ENCODE results near the gene HELZ.
"Not testable (repeated sequence)": the region's sequence is repeated elsewhere in the genome, so short reads cannot be mapped to it uniquely, and the experiment has no call there.

HELZ gene

GRCh38 chr17:67051155-67051538 is 193.8 kb downstream of the HELZ start:
- DNase-seq (ENCODE audit: low read depth): no peak

DNA sequence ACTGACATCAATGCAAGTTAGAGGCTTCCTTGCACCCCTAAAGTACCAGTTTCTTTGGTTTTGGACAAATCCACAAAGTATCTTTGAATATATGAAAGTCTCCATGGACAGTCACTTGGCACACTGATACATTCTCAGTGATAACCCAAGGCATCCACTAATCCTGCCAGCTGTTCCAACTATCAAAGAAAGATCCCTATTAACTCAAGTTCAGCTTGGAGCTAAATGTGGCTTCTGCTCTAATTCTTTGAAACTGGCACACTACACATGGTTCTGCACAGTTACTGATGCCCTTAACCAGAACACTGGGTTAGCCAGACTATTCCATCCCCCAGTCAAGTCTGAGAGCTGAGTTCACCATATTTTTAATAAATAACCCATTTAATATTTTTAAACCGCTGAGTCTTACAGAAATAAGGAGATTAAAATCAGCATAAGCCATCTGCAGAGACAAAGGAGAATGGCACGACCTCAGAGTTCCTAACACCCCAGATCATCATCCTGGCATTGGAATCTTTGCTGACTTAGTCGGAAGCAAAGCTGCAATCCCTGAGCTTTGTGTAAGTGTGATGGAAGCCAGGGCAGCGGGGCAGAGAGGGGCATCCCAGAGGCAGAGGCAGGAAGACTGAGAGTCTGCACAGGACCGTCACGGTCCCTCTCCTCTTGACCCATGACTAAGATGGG is 194.4 kb downstream of the HELZ start:
- DNase-seq (ENCODE audit: low read depth): no peak

- no peak for DNase-seq (ENCODE audit: low read depth)
These were observed 194.9 kb downstream of the HELZ start for GRCh38 chr17:67050066-67050465.

- no peak for DNase-seq (ENCODE audit: low read depth)
These were observed 195.8 kb downstream of the HELZ start for GRCh38 chr17:67049025-67049739.

DNA sequence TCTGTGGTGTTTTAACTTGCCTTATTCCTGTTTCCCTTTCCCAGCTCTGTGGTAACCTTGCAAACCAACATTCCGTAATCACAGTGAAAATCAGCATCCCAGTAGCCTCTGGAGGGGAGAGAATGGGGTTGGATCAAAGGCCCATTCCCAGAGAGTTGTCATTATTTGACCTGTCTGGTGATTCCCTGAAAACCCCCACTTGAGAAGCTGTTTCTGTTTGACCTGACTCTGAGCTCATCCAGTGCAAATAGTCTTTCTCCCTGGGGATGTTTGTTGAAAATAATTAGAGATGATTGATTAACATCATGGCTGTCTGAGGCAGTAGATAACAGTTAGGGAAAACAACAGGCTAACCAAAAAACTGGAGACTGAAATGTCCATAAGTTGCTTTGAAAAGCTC is 197.6 kb downstream of the HELZ start:
- no peak for DNase-seq (ENCODE audit: low read depth)

DNA sequence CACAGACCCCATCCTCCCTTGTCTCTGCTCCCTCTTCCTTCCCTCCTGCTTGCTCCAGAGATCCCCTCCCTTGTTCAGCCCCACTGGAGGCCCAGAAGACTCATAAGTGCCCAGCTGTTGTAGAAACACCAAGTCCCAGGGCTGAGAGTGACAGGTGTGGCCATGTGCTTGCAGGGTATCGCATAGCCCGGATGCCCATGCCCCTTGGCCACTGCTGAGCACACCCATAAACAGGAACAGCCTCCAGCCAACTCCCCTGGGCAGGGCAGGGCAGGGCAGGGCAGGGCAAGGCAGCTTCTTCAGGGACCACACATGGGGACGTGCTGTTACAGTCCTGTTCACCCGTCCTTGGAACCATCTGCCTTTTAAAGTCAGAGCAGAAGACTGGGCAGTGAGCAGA is 198.6 kb downstream of the HELZ start:
- no peak for DNase-seq (ENCODE audit: low read depth)

DNA sequence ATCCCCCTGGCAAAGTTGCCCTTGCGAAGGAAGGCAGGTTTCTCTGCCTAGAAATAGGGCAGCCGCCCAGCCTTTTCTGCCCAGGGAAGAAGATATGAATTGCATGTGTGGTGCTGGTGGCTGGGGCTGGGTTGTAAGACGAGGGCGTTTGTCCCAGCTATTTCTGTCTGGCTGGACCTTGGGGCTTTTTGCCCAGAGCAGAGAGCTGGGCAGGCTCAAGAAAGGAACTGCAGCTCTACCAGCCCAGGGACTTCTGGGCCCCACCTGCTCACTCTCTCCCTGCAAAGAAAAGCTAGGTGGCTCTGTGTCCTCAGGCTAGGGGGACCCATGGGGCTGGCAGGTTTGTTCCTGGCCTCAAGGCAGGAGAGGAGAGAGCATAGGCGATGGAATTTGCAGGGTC is 200.1 kb downstream of the HELZ start:
- no peak for DNase-seq (ENCODE audit: low read depth)

DNA sequence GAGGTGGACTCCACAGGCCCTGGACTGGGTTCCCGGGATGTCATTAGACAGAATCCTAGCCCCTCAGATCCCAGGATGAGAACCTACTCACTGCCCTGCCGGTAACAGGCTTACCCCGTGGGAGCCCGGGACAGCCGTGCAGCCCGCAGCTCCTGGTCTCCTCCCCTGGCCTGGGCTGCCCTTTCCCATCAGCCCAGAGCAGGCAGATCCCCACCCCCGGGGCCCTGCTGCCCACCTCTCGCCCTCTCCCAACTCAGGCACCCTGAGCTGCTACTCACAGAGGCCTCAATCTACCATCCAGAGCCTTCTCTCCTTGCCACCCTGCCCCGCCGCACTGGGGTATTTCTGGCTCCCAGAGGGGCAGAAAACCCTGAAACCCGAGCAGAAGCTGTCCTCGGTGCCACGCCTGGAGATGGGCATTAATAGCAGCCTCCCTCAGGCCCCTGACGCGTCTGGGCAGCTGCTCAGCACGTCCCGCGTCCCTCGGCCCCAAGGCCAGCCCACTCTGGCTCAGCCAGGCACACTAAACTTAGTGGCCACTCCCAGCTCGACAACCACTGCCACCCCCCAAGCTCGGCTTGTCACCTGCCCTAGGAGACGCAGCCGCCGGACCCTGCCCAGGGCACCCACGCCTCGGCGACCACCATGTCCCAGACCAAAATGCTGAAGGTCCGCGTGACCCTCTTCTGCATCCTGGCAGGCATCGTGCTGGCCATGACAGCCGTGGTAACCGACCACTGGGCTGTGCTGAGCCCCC is 200.8 kb downstream of the HELZ start, which contains the start of gene CACNG1:
Gene CACNG1 (plus strand): TSS at position 539 of the 757 bp plus-strand sequence. CDS start 107 bp downstream, at position 646.
- DNase-seq (ENCODE audit: low read depth): no peak

- DNase-seq (ENCODE audit: low read depth): no peak
These were observed 201.7 kb downstream of the HELZ start for GRCh38 chr17:67043283-67043682.

DNA sequence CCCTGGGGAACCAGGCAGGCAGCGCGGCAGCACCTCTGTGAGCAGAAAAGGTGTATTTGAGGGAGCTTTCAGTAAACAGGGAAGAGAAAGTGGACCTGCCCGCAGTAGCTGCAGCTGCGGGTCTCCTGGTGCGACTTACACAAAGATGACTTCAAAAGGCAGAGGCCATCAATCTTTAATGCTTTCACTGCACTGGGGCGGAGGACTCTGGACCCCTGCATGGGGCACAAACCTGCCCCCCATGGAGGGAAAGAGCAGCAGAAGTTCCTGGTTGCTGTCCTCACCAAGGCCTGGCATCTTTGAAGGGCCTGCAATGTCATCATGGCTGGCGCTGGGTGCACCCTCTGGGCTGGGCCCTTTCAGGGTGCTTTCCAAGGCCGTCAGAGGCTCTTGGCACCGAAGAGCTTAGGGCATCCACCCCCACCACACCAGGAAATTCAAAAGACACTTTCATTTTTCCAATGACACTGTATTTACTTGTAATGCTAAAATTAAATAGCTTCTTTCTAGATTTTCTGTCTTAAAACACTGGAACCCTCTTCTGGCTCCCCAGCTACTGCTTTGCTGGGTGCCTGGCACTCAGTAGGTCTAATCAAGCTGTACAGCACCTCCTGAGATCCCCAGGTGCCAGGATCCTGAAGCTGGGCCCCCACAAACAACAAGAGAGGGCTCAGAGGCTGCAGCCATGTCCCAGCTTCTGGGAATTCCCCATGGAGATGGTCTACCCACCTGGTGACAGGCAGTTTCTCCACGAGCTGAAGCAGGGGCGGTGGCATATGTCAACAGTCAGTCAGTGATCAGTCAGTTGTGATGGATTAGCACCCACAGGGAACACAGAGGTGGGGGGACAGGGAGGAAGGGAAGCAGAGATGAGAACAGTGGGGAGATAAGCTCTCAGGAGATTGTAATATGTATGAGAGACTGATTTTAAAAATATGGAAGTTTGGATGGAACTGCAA is 202.8 kb downstream of the HELZ start:
- no peak for DNase-seq (ENCODE audit: low read depth)

DNA sequence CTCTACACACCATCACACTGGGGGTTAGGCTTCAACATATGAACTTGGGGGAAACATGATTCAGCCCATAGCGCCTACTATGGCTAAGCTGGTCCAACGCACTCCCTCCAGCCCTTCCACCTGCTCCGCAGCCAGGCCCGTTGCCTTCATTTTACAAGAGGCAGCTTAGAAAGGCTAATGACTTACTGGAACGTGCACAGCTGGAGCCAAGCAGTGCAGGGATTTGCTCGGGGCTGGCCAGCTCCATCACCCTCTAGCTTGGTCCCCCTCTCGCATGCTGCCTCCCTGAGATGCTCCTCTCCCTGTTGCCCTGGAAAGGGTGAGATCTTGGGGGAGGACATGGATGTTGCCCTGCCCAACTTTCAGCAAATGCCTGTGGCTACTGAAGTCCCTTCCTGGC is 203.5 kb downstream of the HELZ start:
- DNase-seq (ENCODE audit: low read depth): no peak

GRCh38 chr17:67041119-67041518 is 203.9 kb downstream of the HELZ start:
- not testable (repeated sequence) for DNase-seq (ENCODE audit: low read depth)

GRCh38 chr17:67040652-67041051 is 204.3 kb downstream of the HELZ start:
- no peak for DNase-seq (ENCODE audit: low read depth)

- DNase-seq (ENCODE audit: low read depth): no peak
These were observed 206.1 kb downstream of the HELZ start for GRCh38 chr17:67038861-67039365.

DNA sequence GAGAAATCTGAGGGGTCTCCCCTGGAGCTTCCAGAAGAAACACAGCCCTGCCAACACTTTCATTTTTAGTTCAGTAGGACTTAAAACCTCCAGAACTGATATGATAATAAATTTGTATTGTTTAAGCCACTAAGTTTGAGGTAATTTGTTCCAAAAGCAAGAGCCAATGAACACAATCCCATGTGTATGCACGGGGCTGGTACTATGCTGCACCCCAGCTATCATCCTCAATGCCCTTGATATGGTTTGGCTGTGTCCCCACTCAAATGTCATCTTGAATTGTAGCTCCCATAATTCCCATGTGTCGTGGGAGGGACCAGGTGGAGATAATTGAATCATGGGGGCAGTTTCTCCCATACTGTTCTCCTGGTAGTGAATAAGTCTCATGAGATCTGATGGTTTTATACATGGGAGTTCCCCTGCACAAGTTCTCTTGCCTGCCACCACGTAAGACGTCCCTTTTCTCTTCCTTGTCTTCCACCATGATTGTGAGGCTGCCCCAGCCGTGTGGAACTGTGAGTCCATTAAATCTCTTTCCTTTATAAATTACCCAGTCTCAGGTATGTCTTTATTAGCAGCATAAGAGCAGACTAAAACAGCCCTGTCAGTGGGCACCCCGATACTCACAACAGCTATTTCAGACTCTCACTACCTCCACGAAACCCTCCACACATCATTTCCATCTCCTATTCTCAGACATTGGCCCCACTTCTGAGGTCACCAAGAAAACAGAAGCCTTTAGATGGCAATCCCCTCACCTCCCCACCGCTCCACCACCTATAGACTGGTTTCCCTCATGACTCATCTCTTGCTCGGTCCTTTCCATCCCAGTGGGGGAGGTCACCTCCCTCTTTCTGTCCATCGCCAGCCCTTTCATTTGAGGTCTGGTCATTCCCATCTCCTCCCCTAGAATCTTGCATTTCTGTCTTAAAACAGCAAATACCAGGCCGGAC is 209.6 kb downstream of the HELZ start:
- no peak for DNase-seq (ENCODE audit: low read depth)

GRCh38 chr17:67033613-67034012 is 211.4 kb downstream of the HELZ start:
- DNase-seq (ENCODE audit: low read depth): no peak

GRCh38 chr17:67032985-67033384 is 212.0 kb downstream of the HELZ start:
- DNase-seq (ENCODE audit: low read depth): no peak

DNA sequence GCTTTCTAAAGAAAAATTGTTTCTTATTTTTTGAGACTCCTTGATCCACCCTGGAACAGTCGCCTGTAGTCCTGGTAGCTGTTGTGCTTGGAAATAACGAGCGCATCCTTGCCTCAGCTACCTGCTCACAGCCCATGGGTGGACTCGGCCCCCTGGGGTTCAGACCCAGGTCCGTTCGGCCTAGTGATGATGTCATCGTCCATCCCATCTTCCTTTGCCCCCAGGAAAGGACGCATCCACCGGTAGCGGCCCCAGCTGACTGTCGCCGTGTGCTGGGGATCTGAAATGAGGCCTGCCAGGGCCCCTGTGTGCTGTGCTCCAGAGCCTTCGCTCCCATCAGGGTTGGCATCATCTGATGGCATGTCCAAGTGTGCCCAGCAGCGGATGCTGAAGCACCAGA is 212.6 kb downstream of the HELZ start:
- no peak for DNase-seq (ENCODE audit: low read depth)

DNA sequence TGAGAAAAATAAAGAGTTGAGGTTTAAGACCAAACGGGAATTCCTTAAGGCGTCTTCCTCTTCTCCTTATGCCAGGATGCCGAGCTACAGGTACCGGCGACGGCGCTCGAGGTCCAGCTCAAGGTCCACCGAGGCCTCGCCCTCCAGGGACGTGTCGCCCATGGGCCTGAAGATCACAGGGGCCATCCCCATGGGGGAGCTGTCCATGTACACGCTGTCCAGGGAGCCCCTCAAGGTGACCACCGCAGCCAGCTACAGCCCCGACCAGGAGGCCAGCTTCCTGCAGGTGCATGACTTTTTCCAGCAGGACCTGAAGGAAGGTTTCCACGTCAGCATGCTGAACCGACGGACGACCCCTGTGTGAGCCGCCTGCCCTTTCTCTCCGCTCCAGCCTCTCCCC is 214.4 kb downstream of the HELZ start:
- DNase-seq (ENCODE audit: low read depth): no peak

DNA sequence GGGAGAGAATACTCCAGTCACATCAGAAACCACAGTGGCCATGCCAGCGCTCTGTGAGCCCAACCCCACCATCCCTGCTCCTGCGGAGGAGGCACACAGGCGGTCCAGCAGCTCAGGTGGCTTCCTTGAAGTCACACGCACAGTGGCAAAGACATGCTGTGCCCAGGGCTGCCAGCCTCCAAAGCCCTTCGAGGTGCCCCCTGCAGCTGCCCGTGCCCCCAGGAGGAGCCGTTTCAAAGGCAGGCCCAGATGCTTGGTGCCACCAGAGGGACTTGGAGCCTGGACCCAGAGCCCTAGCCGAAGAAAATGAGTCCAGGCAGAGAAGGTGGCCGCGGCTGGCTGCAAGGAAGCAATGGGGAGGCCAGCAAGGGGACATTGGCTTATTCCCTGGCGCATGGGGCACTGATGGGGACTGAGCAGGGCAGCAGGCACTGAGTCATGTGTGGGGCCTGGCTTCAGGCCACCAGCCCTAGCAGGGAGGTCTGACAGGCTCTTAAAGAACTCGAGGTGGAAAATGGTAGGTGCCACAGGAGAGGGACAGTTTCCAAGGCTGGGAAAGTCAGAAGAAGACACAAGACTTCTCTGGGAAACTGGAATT is 217.9 kb downstream of the HELZ start:
- DNase-seq (ENCODE audit: low read depth): no peak
